ENCODE data around the gene TTBK2. TPM values are rescaled to one million over a fixed set of nuclear protein-coding genes. Genes with fewer than 3 reads are reported as not detected.
"Not testable (repeated sequence)": the region's sequence is repeated elsewhere in the genome, so short reads cannot be mapped to it uniquely, and the experiment has no call there.

Gene TTBK2
- total RNA-seq, 2 donors from 2014 or later, result 17.9 to 24.8 TPM

GRCh38 chr15:42775416-42775815 is 145.2 kb downstream of the TTBK2 start:
- no peak for TF ChIP-seq CTCF (conservative IDR thresholded peaks at IDR 0.05)
- WGBS, 2 experiments (ENCODE audit: insufficient coverage in 1 of 2, insufficient read length in 1 of 2), result 84 to 88% methylated on average over 2 of the region's 2 CpGs
- H3K27me3 Mint-ChIP-seq (ENCODE audit: insufficient read depth), result no peaks in the 10 kb centered on the region

GRCh38 chr15:42772901-42773300 is 147.7 kb downstream of the TTBK2 start:
- Mint-ChIP-seq H3K4me3 (no peak overlapping the region), H3K27ac (no peak overlapping the region)

More at GRCh38 chr15:42775416-42775815, 145.2 kb downstream of the TTBK2 start:
- Histone ChIP-seq H3K27me3 (ENCODE audit: control insufficient read depth, insufficient read depth, low read length, poor library complexity, severe bottlenecking) (no peaks in the 10 kb centered on the region), H3K36me3 (ENCODE audit: control insufficient read depth, insufficient read depth, low read length) (no peaks in the 10 kb centered on the region), H3K4me3 (ENCODE audit: low read length) (no peak overlapping the region), H3K27ac (ENCODE audit: low read depth, low read length) (no peak overlapping the region), H3K9ac (ENCODE audit: extremely low read depth, low read length, poor library complexity, severe bottlenecking) (no peak overlapping the region), H3K9me3 (ENCODE audit: control insufficient read depth, low read length) (no peaks in the 10 kb centered on the region), H3K4me1 (ENCODE audit: control insufficient read depth, insufficient read depth, low read length) (no peaks in the 10 kb centered on the region)
- Mint-ChIP-seq H3K4me1 (no peaks in the 10 kb centered on the region), H3K36me3 (ENCODE audit: low read depth) (peaks cover 11% of the 10 kb centered on the region), H3K27ac (no peak overlapping the region), H3K9me3 (no peaks in the 10 kb centered on the region), H3K4me3 (no peak overlapping the region)
- no peak for DNase-seq

GRCh38 chr15:42772144-42772543 is 148.4 kb downstream of the TTBK2 start:
- no peak overlapping the region for H3K4me3 ChIP-seq (ENCODE audit: low read length)
- H3K36me3 ChIP-seq (ENCODE audit: control insufficient read depth, insufficient read depth, low read length), result no peaks in the 10 kb centered on the region
- TF ChIP-seq CTCF (conservative IDR thresholded peaks at IDR 0.05), result no peak
- no peak for DNase-seq
- H3K27ac ChIP-seq (ENCODE audit: low read depth, low read length), result no peak overlapping the region
- no peaks in the 10 kb centered on the region for H3K4me1 ChIP-seq (ENCODE audit: control insufficient read depth, insufficient read depth, low read length)
- Mint-ChIP-seq H3K27ac (no peak overlapping the region), H3K9me3 (peaks cover 12% of the 10 kb centered on the region), H3K4me1 (no peaks in the 10 kb centered on the region), H3K4me3 (no peak overlapping the region), H3K27me3 (ENCODE audit: insufficient read depth) (no peaks in the 10 kb centered on the region), H3K36me3 (ENCODE audit: low read depth) (peaks cover 23% of the 10 kb centered on the region)
- no peaks in the 10 kb centered on the region for H3K27me3 ChIP-seq (ENCODE audit: control insufficient read depth, insufficient read depth, low read length, poor library complexity, severe bottlenecking)
- no peak overlapping the region for H3K9ac ChIP-seq (ENCODE audit: extremely low read depth, low read length, poor library complexity, severe bottlenecking)
- H3K9me3 ChIP-seq (ENCODE audit: control insufficient read depth, low read length), result no peaks in the 10 kb centered on the region
- WGBS, 2 experiments (ENCODE audit: insufficient coverage in 1 of 2, insufficient read length in 1 of 2), result 94% methylated on average over 2 of the region's 2 CpGs; no CpG with 5 or more reads in 1 of the 2 experiments

More at GRCh38 chr15:42772901-42773300, 147.7 kb downstream of the TTBK2 start:
- no peak overlapping the region for H3K4me3 ChIP-seq (ENCODE audit: low read length)
- no peak overlapping the region for H3K9ac ChIP-seq (ENCODE audit: extremely low read depth, low read length, poor library complexity, severe bottlenecking)
- H3K4me1 ChIP-seq (ENCODE audit: control insufficient read depth, insufficient read depth, low read length), result no peaks in the 10 kb centered on the region
- H3K36me3 ChIP-seq (ENCODE audit: control insufficient read depth, insufficient read depth, low read length), result no peaks in the 10 kb centered on the region
- Mint-ChIP-seq H3K9me3 (peaks cover 12% of the 10 kb centered on the region), H3K36me3 (ENCODE audit: low read depth) (peaks cover 23% of the 10 kb centered on the region), H3K27me3 (ENCODE audit: insufficient read depth) (no peaks in the 10 kb centered on the region), H3K4me1 (no peaks in the 10 kb centered on the region)
- no peak for DNase-seq
- no peak overlapping the region for H3K27ac ChIP-seq (ENCODE audit: low read depth, low read length)
- H3K9me3 ChIP-seq (ENCODE audit: control insufficient read depth, low read length), result no peaks in the 10 kb centered on the region
- H3K27me3 ChIP-seq (ENCODE audit: control insufficient read depth, insufficient read depth, low read length, poor library complexity, severe bottlenecking), result no peaks in the 10 kb centered on the region
- 80 to 91% methylated on average over 1 to 2 of the region's 2 CpGs for WGBS, 2 experiments (ENCODE audit: insufficient coverage in 1 of 2, insufficient read length in 1 of 2)
- TF ChIP-seq CTCF (conservative IDR thresholded peaks at IDR 0.05), result no peak

- not testable (repeated sequence) for H3K4me1 Mint-ChIP-seq; H3K27ac Mint-ChIP-seq; H3K4me1 ChIP-seq (ENCODE audit: control insufficient read depth, insufficient read depth, low read length); H3K9me3 ChIP-seq (ENCODE audit: control insufficient read depth, low read length); H3K9ac ChIP-seq (ENCODE audit: extremely low read depth, low read length, poor library complexity, severe bottlenecking); H3K27ac ChIP-seq (ENCODE audit: low read depth, low read length); H3K27me3 Mint-ChIP-seq (ENCODE audit: insufficient read depth); H3K4me3 Mint-ChIP-seq; H3K27me3 ChIP-seq (ENCODE audit: control insufficient read depth, insufficient read depth, low read length, poor library complexity, severe bottlenecking); H3K4me3 ChIP-seq (ENCODE audit: low read length); DNase-seq; H3K36me3 ChIP-seq (ENCODE audit: control insufficient read depth, insufficient read depth, low read length)
- peaks cover 27% of the 10 kb centered on the region for H3K9me3 Mint-ChIP-seq
- H3K36me3 Mint-ChIP-seq (ENCODE audit: low read depth), result peaks cover 28% of the 10 kb centered on the region
- 85% methylated on average over 2 of the region's 4 CpGs; no CpG with 5 or more reads in 1 of the 2 experiments for WGBS, 2 experiments (ENCODE audit: insufficient coverage in 1 of 2, insufficient read length in 1 of 2)
These were observed 154.5 kb downstream of the TTBK2 start for GRCh38 chr15:42766109-42766508.
